HepG2 (cell line): Measurements from ENCODE around the gene SMYD2. TPM values are rescaled to one million over a fixed set of nuclear protein-coding genes. Genes with fewer than 3 reads are reported as not detected.

Experiments used
- ATF7-NPFF ChIP-seq: sonication (generic); formaldehyde crosslinking; IDR thresholded peaks from 2 replicates; pipeline ENCODE4 v1.8.1; 2023; ENCODE audit warnings: mild to moderate bottlenecking, low read depth, missing genetic modification reagents, moderate library complexity
- ELF4 ChIP-seq: sonication (generic); formaldehyde crosslinking; IDR thresholded peaks from 2 replicates; pipeline ENCODE4 v1.5.0; 2020; ENCODE audit warnings: missing genetic modification reagents, mild to moderate bottlenecking, moderate library complexity, borderline replicate concordance
- FOXJ3 ChIP-seq: sonication (generic); formaldehyde crosslinking; IDR thresholded peaks from 2 replicates; pipeline ENCODE4 v1.4.0; 2020; ENCODE audit warnings: missing genetic modification reagents, mild to moderate bottlenecking, borderline replicate concordance
- HNRNPK ChIP-seq: fragments of 200-400 bp; formaldehyde crosslinking; IDR thresholded peaks from 2 replicates; pipeline ENCODE4 v1.6.1; 2018; ENCODE audit warnings: low read length, low read depth, moderate library complexity, mild to moderate bottlenecking; ENCODE audit not compliant: poor library complexity, severe bottlenecking
- KDM2A ChIP-seq: sonication (generic); formaldehyde crosslinking; IDR thresholded peaks from 2 replicates; pipeline ENCODE4 v1.4.0; 2020; ENCODE audit warnings: low read depth, missing genetic modification reagents, borderline replicate concordance
- MAZ ChIP-seq, 2 experiments: sonication (generic) in 1 of 2; formaldehyde crosslinking in 1 of 2; IDR thresholded peaks; 2 replicates each; pipeline versions ENCODE4 v1.5.0 to v1.6.1; 2012 to 2020; ENCODE audit warnings: low read depth in 2 of 2, mild to moderate bottlenecking in 2 of 2, borderline replicate concordance in 1 of 2, improper control_type of control experiment in 1 of 2, low read length in 1 of 2, missing genetic modification reagents in 1 of 2, moderate library complexity in 1 of 2
- SOX6 ChIP-seq, 2 experiments: fragments of 450-650 bp in 1 of 2; sonication (generic) in 1 of 2; formaldehyde crosslinking in 1 of 2; IDR thresholded peaks; 2 replicates each; pipeline versions ENCODE4 v1.4.0 to v1.6.1; 2017 to 2020; ENCODE audit warnings: antibody characterized with exemption in 1 of 2, mild to moderate bottlenecking in 1 of 2, missing genetic modification reagents in 1 of 2
- SPEN ChIP-seq: sonication (generic); formaldehyde crosslinking; IDR thresholded peaks from 2 replicates; pipeline ENCODE4 v1.5.1; 2020; ENCODE audit warnings: low read depth, mild to moderate bottlenecking, missing genetic modification reagents
- TOE1 ChIP-seq: sonication (generic); formaldehyde crosslinking; IDR thresholded peaks from 2 replicates; pipeline ENCODE4 v1.4.0; 2020; ENCODE audit warnings: mild to moderate bottlenecking, missing genetic modification reagents
- ZKSCAN1 ChIP-seq: fragments of 150-350 bp; IDR thresholded peaks from 2 replicates; pipeline ENCODE4 v1.6.1; 2014; ENCODE audit warnings: low read length
- ZNF468 ChIP-seq: sonication (generic); formaldehyde crosslinking; IDR thresholded peaks from 2 replicates; pipeline ENCODE4 v1.8.0; 2022; ENCODE audit warnings: mild to moderate bottlenecking, moderate library complexity, missing genetic modification reagents
- polyA plus RNA-seq, 8 experiments: library from polyadenylated mRNA; depleted of rRNA in 3 of 8; stranded (reverse) in 7 of 8; unstranded in 1 of 8; fragments of >200 nt; fragmentation: Illumina TruSeq in 4 of 8; extraction: Trizol in 4 of 8; gene quantifications; 2 replicates each; pipeline versions ENCODE4 v1.2.1 to v1.2.3, GENCODE V29; 2011 to 2016; ENCODE audit warnings: low read depth in 4 of 8, missing spikeins in 1 of 8, mixed read lengths in 1 of 8; ENCODE audit not compliant: insufficient read depth in 1 of 8
- total RNA-seq, 5 experiments: library from RNA; depleted of rRNA; stranded (reverse); fragments of >200 nt; fragmentation: Illumina TruSeq; extraction: Trizol; gene quantifications; 2 replicates each; pipeline ENCODE4 v1.2.3, GENCODE V29; 2016; ENCODE audit warnings: low read depth in 1 of 5
- TF ChIP-seq, protein P1 (sequence below): sonication (generic); formaldehyde crosslinking; conservative IDR thresholded peaks from 2 replicates; pipeline ENCODE4 v1.8.0; 2022; ENCODE audit warnings: low read depth, missing genetic modification reagents
- TF ChIP-seq, protein P2 (sequence below): sonication (generic); formaldehyde crosslinking; IDR thresholded peaks from 2 replicates; pipeline ENCODE4 v1.9.0; 2021; ENCODE audit warnings: missing genetic modification reagents, mild to moderate bottlenecking, borderline replicate concordance
- TF ChIP-seq, protein P3 (sequence below): sonication (generic); formaldehyde crosslinking; IDR thresholded peaks from 2 replicates; pipeline ENCODE4 v1.5.1; 2020; ENCODE audit warnings: missing genetic modification reagents, mild to moderate bottlenecking, borderline replicate concordance
- TF ChIP-seq, protein P4 (sequence below): sonication (generic); formaldehyde crosslinking; conservative IDR thresholded peaks from 2 replicates; pipeline ENCODE4 v1.8.0; 2022; ENCODE audit warnings: missing genetic modification reagents
- TF ChIP-seq, protein P5 (sequence below): sonication (generic); formaldehyde crosslinking; IDR thresholded peaks from 2 replicates; pipeline ENCODE4 v1.8.1; 2023; ENCODE audit warnings: mild to moderate bottlenecking, moderate library complexity, missing genetic modification reagents
- TF ChIP-seq, protein P6 (sequence below): sonication (generic); formaldehyde crosslinking; IDR thresholded peaks from 2 replicates; pipeline ENCODE4 v1.8.0; 2022; ENCODE audit warnings: mild to moderate bottlenecking, missing genetic modification reagents; ENCODE audit not compliant: insufficient replicate concordance

Gene SMYD2
- total and polyA plus RNA-seq, 2 of the 13 experiments (the other 11 are each of a cell fraction or from before 2014, with no cell fraction given), result 72.7 to 139 TPM

DNA sequence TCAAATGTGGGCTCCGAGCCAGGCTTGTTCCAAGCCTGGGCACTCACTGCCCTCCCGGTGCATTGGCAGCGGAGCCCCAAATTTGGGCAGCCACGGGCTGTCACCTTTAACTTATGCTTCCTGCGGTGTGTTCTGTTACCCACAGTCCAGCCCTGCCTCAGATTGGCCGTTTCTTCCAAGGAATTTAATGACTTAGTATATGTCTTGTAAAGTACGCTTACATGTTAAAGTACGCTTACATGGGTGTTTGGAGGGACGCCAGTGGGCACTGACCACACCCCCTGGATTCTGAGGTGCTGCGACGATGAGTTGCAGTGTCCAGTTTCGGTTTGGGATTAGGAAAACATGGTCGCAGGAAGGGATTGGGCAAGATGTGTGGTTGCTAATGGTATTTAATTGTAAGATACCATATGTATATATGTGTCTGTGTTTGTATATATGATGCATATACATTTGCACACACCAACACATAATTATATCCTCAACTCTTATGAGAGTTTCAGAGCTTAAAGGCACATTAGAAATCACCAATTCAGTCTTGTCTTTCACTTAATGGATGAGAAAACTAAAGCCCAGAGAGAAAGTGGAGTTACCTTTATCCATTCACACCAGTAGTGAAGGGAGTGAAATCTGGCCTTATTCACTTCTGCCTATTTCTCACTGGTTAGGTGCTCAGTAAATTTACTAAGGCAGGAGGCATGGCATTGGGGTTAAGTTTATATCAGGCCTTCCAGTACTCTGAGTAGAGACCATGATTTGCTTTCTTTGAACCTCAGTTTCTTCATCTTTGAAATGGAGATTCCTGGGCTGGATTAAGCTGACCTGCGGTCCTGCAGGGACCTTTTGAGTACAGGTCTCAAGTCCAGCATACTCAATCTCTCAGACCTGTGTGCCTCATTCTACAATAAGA is 1.0 kb downstream of the SMYD2 start (continued):
- TF ChIP-seq, protein P1, sequence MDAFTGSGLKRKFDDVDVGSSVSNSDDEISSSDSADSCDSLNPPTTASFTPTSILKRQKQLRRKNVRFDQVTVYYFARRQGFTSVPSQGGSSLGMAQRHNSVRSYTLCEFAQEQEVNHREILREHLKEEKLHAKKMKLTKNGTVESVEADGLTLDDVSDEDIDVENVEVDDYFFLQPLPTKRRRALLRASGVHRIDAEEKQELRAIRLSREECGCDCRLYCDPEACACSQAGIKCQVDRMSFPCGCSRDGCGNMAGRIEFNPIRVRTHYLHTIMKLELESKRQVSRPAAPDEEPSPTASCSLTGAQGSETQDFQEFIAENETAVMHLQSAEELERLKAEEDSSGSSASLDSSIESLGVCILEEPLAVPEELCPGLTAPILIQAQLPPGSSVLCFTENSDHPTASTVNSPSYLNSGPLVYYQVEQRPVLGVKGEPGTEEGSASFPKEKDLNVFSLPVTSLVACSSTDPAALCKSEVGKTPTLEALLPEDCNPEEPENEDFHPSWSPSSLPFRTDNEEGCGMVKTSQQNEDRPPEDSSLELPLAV (CRISPR knock-in tag), result no peak
- TF ChIP-seq ZNF468 (no peak), HNRNPK (no peak), ZKSCAN1 (no peak), SOX6 (IDR thresholded peaks at IDR 0.05) (no peak), SOX6 (CRISPR knock-in tag; IDR thresholded peaks at IDR 0.05) (no peak), KDM2A (CRISPR knock-in tag) (no peak), TOE1 (CRISPR knock-in tag) (no peak), FOXJ3 (CRISPR knock-in tag) (no peak), ELF4 (CRISPR knock-in tag) (no peak), ATF7-NPFF (CRISPR knock-in tag) (no peak), MAZ (IDR thresholded peaks at IDR 0.05; ENCODE audit: borderline replicate concordance, low read depth, low read length) (no peak), MAZ (CRISPR knock-in tag; IDR thresholded peaks at IDR 0.05; ENCODE audit: low read depth) (no peak), SPEN (no peak)
- TF ChIP-seq, protein P2, sequence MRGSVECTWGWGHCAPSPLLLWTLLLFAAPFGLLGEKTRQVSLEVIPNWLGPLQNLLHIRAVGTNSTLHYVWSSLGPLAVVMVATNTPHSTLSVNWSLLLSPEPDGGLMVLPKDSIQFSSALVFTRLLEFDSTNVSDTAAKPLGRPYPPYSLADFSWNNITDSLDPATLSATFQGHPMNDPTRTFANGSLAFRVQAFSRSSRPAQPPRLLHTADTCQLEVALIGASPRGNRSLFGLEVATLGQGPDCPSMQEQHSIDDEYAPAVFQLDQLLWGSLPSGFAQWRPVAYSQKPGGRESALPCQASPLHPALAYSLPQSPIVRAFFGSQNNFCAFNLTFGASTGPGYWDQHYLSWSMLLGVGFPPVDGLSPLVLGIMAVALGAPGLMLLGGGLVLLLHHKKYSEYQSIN (CRISPR knock-in tag), result no peak
- TF ChIP-seq, protein P3, sequence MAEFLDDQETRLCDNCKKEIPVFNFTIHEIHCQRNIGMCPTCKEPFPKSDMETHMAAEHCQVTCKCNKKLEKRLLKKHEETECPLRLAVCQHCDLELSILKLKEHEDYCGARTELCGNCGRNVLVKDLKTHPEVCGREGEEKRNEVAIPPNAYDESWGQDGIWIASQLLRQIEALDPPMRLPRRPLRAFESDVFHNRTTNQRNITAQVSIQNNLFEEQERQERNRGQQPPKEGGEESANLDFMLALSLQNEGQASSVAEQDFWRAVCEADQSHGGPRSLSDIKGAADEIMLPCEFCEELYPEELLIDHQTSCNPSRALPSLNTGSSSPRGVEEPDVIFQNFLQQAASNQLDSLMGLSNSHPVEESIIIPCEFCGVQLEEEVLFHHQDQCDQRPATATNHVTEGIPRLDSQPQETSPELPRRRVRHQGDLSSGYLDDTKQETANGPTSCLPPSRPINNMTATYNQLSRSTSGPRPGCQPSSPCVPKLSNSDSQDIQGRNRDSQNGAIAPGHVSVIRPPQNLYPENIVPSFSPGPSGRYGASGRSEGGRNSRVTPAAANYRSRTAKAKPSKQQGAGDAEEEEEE (CRISPR knock-in tag), result no peak
- TF ChIP-seq, protein P4, sequence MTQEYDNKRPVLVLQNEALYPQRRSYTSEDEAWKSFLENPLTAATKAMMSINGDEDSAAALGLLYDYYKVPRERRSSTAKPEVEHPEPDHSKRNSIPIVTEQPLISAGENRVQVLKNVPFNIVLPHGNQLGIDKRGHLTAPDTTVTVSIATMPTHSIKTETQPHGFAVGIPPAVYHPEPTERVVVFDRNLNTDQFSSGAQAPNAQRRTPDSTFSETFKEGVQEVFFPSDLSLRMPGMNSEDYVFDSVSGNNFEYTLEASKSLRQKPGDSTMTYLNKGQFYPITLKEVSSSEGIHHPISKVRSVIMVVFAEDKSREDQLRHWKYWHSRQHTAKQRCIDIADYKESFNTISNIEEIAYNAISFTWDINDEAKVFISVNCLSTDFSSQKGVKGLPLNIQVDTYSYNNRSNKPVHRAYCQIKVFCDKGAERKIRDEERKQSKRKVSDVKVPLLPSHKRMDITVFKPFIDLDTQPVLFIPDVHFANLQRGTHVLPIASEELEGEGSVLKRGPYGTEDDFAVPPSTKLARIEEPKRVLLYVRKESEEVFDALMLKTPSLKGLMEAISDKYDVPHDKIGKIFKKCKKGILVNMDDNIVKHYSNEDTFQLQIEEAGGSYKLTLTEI (CRISPR knock-in tag), result no peak
- TF ChIP-seq, protein P5, sequence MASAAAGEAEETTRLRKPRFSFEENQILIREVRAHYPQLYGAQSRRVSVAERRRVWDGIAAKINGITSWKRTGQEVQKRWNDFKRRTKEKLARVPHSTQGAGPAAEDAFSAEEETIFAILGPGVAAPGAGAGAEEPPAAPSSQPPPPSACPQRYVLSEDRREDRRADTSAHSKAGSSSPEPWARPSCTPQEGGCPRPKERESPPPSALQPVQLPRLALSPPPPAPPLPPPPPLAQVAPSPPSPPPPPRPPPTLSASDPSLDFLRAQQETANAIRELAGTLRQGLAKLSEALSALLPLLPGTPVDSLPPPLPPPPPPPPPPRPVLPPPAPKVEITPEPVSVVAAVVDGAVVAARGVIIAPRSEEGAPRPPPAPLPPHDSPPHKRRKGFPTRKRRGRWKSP (CRISPR knock-in tag), result 0 out of 2 replicates have a peak, but pooled peaks have one; percentile 21
- TF ChIP-seq, protein P6, sequence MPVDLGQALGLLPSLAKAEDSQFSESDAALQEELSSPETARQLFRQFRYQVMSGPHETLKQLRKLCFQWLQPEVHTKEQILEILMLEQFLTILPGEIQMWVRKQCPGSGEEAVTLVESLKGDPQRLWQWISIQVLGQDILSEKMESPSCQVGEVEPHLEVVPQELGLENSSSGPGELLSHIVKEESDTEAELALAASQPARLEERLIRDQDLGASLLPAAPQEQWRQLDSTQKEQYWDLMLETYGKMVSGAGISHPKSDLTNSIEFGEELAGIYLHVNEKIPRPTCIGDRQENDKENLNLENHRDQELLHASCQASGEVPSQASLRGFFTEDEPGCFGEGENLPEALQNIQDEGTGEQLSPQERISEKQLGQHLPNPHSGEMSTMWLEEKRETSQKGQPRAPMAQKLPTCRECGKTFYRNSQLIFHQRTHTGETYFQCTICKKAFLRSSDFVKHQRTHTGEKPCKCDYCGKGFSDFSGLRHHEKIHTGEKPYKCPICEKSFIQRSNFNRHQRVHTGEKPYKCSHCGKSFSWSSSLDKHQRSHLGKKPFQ (CRISPR knock-in tag), result peak; percentile 76
